H54 (cell line): ENCODE measurements around the gene MTX3.

ENCODE experiments used
- DNase-seq: peaks from one replicate; pipeline ENCODE4 v3.0.0; 2011; ENCODE audit warnings: low spot score, mixed read lengths; ENCODE audit not compliant: insufficient read length
- FAIRE-seq: peaks from 3 replicates; lab custom pipeline; 2011; peaks lifted over from hg19 to GRCh38; lab: Jason Lieb, UNC
- POLR2A ChIP-seq: IDR thresholded peaks from 2 replicates; pipeline ENCODE4 v1.6.1; 2011; ENCODE audit warnings: low read depth, mild to moderate bottlenecking, low read length

Gene MTX3

GRCh38 chr5:80002677-80003076, 11.6 kb upstream of the MTX3 start:
- DNase-seq (no peak), FAIRE-seq (no peak)
- TF ChIP-seq POLR2A: no peak

DNA sequence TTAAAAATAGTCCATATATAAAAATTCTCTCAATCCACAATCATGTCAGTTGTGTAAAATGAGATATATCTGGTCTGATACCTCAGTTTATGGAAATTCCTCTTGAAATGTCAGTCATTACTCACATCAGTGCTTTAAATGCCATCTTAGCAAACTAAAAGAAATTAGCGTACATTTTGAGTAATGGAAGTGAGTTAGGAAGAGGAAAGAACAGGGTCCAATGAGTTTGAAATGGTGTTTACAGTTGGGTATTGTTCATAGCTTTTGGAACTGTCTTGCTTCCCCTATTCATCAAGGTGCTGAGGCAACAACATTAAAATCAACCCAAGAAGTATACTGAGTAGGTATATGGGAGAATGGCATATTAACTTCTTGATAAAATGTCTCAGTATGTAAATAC, 8.7 kb upstream of the MTX3 start:
- FAIRE-seq: no peak
- no peak for TF ChIP-seq POLR2A
- DNase-seq: no peak

DNA sequence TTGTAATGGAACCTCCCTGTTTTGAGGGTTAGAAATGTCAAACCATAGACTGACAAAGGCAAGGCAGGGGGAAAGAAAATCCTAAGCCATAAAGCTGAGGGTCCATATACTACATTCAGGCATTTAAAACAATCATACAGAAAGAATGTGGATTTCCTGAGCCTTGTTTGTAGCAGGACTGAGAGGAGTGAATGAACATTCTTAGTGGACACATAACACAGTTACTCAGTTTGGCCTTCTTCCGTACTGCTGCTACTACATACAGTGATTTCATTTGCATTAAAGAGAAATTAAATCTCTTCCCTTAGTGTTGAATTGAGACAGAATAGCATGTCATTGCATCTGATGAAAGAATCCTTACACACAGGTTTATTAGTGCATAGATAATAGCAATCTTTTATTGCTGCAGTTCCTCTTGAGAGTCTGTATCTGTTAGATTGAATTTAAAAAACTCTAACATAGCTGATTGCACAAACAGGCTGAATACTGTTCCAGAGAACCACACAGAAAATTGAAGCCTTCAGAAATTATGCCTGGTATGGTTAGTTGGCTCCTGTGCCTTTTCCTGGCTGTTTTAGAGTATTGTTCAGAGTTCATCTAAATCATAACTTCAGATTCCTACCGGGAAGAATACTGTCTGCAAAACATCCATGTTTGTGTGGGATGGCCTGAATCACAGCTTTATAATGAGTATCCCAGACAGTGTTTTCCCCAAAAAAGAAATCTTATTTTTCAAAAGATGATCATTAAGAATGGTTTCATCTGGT, 2.0 kb upstream of the MTX3 start:
- FAIRE-seq (no peak), DNase-seq (no peak)
- no peak for TF ChIP-seq POLR2A

- DNase-seq (no peak), FAIRE-seq (peak; percentile 20)
- TF ChIP-seq POLR2A: no peak
Measured at GRCh38 chr5:79990205-79990597, 861 bp downstream of the MTX3 start.

DNA sequence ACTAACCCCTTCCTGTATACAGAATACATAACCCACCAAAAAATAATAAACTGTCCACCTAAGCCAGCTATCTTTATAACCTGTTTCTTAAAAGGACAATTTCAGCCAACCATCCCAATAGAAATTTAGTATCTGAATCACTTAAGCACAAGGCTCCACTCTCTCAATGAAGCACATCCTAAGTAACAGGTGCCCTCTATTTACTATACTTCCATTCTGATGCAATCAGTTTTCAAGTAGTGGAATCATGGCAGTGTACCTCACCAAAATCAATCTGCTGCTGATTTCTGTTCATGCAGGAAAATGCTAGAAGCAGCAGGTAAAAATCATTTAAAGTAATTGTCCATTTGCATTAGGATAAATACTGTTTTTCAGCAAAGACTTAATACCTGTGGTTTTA, 4.8 kb downstream of the MTX3 start:
- TF ChIP-seq POLR2A: no peak
- no peak for FAIRE-seq
- DNase-seq: no peak

- FAIRE-seq (no peak), DNase-seq (no peak)
- no peak for TF ChIP-seq POLR2A
Measured at GRCh38 chr5:79985288-79985687, 5.8 kb downstream of the MTX3 start.

GRCh38 chr5:79984363-79984762, 6.7 kb downstream of the MTX3 start:
- DNase-seq (no peak), FAIRE-seq (no peak)
- TF ChIP-seq POLR2A: no peak

GRCh38 chr5:79983618-79984017, 7.4 kb downstream of the MTX3 start:
- no peak for FAIRE-seq
- no peak for TF ChIP-seq POLR2A
- no peak for DNase-seq

GRCh38 chr5:79982136-79982535, 8.9 kb downstream of the MTX3 start:
- TF ChIP-seq POLR2A: no peak

DNA sequence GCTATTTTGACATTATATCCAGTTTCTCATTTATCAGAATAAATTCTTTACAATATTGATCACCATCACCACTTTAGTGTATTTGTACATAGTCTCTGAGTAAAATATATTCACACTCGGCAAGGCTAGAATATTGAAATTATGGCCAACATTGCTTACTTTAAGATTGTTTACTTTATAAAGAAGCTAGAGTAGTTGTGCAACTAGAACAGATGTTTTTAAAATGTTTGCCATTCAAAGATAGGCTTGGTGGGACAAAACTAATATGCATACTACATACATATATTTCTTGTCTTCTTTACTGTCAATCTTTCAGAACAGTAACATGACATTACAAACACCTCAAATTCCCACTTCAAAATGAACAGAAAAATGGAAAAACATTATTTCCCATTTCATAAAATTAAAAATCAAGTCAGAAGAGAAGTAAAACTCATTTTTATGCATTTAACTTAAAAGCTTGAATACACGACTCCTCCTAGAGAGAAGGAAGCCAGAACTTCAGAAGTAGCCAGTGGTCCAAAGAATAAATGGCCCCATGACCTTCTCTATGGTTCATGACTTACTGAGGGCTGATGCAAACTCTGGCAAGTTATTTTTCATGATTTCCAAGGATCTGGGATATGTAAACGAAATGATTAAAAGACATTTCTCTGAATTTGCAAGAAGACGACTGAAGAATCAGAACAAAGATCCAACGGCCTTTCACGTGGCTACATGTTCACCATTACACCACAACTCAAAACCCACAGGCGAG, 14.1 kb downstream of the MTX3 start:
- FAIRE-seq (no peak), DNase-seq (no peak)
- no peak for TF ChIP-seq POLR2A

More at GRCh38 chr5:79982136-79982535, 8.9 kb downstream of the MTX3 start:
- DNase-seq: no peak
- FAIRE-seq: no peak

DNA sequence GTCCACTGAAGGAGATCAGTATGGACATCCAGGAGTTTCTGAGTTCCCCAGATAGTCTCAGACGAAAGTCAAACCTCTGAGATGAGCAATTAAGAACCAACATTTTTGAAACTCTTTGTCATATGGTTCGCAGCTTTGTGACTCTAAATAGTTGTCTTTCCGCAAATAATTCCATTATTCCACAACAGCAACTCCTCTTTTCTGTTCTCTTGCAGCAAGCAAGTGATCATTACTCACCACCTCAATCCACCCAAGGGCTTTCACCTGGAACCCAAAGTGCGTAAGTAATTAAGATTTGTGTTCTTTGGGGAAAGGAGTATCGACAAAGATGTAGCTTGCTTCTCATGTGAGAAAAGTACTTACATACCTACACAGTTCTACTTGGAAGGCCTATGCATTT, 15.6 kb downstream of the MTX3 start:
- FAIRE-seq (no peak), DNase-seq (no peak)
- TF ChIP-seq POLR2A: no peak

DNA sequence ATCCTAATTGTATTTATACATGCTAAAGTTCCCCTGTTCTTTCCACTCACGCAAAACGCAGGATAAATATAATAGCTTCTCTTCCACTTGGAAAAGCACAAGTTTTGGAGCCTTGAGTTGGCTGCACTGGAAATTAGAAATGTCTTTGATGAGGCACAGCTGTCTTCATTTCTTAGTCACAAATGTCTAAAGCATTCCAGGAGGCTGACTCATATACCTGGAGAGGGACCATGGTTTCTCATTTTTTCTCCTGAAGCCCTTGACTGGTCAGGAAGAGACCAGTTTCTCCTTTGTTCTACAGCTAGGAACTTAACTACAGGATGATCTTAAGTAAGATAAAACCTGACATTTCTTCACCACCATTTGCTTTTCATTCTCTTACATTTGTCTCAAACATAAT, 16.2 kb downstream of the MTX3 start:
- no peak for TF ChIP-seq POLR2A
- DNase-seq: no peak
- no peak for FAIRE-seq

GRCh38 chr5:79973996-79974395, 17.1 kb downstream of the MTX3 start:
- TF ChIP-seq POLR2A: no peak
- no peak for DNase-seq
- FAIRE-seq: no peak

DNA sequence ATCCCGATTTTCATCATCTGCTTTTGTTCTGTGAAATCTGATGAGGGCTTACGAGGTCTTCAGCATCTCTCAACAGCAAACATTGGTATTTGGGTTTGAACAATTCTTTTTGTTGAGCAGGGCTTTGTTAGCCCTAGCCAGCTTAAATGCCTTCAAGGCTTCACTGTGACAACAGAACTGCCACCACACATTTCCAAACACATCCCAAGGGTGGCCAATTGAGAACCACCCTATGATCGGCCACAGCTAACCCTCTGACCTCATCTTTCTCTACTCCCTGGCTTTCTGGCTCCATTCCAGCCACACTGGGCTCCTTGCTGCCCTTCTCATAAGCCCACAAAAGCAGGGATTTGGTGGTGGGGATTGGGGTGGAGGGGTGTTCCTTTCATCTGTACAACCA, 17.6 kb downstream of the MTX3 start:
- DNase-seq (no peak), FAIRE-seq (no peak)
- TF ChIP-seq POLR2A: no peak

DNA sequence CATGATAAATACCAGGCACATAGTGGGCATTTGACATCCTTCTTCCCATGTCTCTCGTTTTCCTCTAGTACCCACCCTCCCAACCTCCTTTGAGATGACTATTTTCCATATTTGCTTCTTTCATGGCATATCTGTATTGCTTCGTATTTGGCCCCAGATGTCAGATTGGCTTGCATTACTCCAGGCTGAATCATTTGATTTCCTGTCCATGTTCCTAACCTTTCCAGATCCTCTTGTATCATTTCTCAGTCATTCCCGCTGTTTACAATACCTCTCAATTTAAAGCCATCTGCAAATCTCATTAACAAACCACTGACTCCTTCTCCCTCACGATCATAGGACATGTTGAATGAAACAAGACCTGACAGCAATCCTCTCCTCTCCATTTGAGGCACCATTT, 19.9 kb downstream of the MTX3 start:
- DNase-seq (no peak), FAIRE-seq (peak; percentile 71)
- no peak for TF ChIP-seq POLR2A
